SK-N-SH treated with all-trans-retinoic acid at 6 μM for 48 hours (cell line): Measurements from ENCODE around the gene ABCC2.

ENCODE experiments used
- ATAC-seq: fragments of 200-7000 bp; cut with Tn5 transposase; 3 replicates; pipeline ENCODE4 v1.9.1; 2020; ENCODE audit warnings: mild to moderate bottlenecking, moderate library complexity
- BACH2 ChIP-seq: fragments of 250-450 bp; sonication (Bioruptor Pico); IDR thresholded peaks from 2 replicates; pipeline ENCODE4 v1.9.0; 2021; ENCODE audit warnings: mild to moderate bottlenecking, borderline replicate concordance
- CREB5 ChIP-seq: fragments of 250-450 bp; sonication (Bioruptor Pico); IDR thresholded peaks from 2 replicates; pipeline ENCODE4 v1.5.1; 2020; ENCODE audit warnings: low read depth, mild to moderate bottlenecking, moderate library complexity
- CSDC2 ChIP-seq: fragments of 250-450 bp; sonication (Bioruptor Pico); IDR thresholded peaks from 2 replicates; pipeline ENCODE4 v1.5.0; 2020; ENCODE audit warnings: mild to moderate bottlenecking, moderate library complexity
- CSRNP3 ChIP-seq: fragments of 250-450 bp; sonication (Bioruptor Pico); IDR thresholded peaks from 2 replicates; pipeline ENCODE4 v1.5.1; 2021; ENCODE audit warnings: mild to moderate bottlenecking, moderate library complexity
- GLIS3 ChIP-seq: fragments of 250-450 bp; sonication (Bioruptor Pico); IDR thresholded peaks from 2 replicates; pipeline ENCODE4 v1.5.0; 2020; ENCODE audit warnings: mild to moderate bottlenecking, moderate library complexity
- ISL1 ChIP-seq: fragments of 250-450 bp; sonication (Bioruptor Pico); IDR thresholded peaks from 2 replicates; pipeline ENCODE4 v2.1.2; 2022; ENCODE audit warnings: mild to moderate bottlenecking, moderate library complexity
- OSR1 ChIP-seq: fragments of 250-450 bp; sonication (Bioruptor Pico); IDR thresholded peaks from 2 replicates; pipeline ENCODE4 v1.8.0; 2022; ENCODE audit warnings: moderate library complexity, mild to moderate bottlenecking, inconsistent platforms
- PPARA ChIP-seq: fragments of 250-450 bp; sonication (Bioruptor Pico); IDR thresholded peaks from 2 replicates; pipeline ENCODE4 v1.5.0; 2020; ENCODE audit warnings: mild to moderate bottlenecking, borderline replicate concordance
- RARB ChIP-seq: fragments of 250-450 bp; sonication (Bioruptor Pico); IDR thresholded peaks from 2 replicates; pipeline ENCODE4 v1.8.0; 2021; ENCODE audit warnings: mild to moderate bottlenecking, moderate library complexity
- SNAI2 ChIP-seq: fragments of 250-450 bp; sonication (Bioruptor Pico); IDR thresholded peaks from 2 replicates; pipeline ENCODE4 v1.5.0; 2020; ENCODE audit warnings: mild to moderate bottlenecking, moderate library complexity
- TCF4 ChIP-seq: fragments of 250-450 bp; sonication (Bioruptor Pico); IDR thresholded peaks from 2 replicates; pipeline ENCODE4 v1.8.0; 2021; ENCODE audit warnings: mild to moderate bottlenecking, moderate library complexity, borderline replicate concordance
- TOX ChIP-seq: fragments of 250-450 bp; sonication (Bioruptor Pico); IDR thresholded peaks from 2 replicates; pipeline ENCODE4 v1.8.0; 2021; ENCODE audit warnings: mild to moderate bottlenecking, moderate library complexity, borderline replicate concordance
- TSHZ2 ChIP-seq: fragments of 250-450 bp; sonication (Bioruptor Pico); IDR thresholded peaks from 2 replicates; pipeline ENCODE4 v1.5.0; 2020; ENCODE audit warnings: mild to moderate bottlenecking, moderate library complexity
- ZFP3 ChIP-seq: fragments of 250-450 bp; sonication (Bioruptor Pico); IDR thresholded peaks from 2 replicates; pipeline ENCODE4 v1.5.0; 2020; ENCODE audit warnings: mild to moderate bottlenecking, moderate library complexity
- ZFP30 ChIP-seq: fragments of 450-650 bp; formaldehyde crosslinking; IDR thresholded peaks from 2 replicates; pipeline ENCODE4 v1.5.0; 2022; ENCODE audit warnings: mild to moderate bottlenecking, moderate library complexity
- ZNF565 ChIP-seq: fragments of 450-650 bp; formaldehyde crosslinking; conservative IDR thresholded peaks from 2 replicates; pipeline ENCODE4 v1.5.0; 2020; ENCODE audit warnings: low read depth, mild to moderate bottlenecking, moderate library complexity
- ZNF70 ChIP-seq: fragments of 450-650 bp; formaldehyde crosslinking; IDR thresholded peaks from 2 replicates; pipeline ENCODE4 v1.5.0; 2020; ENCODE audit warnings: mild to moderate bottlenecking, moderate library complexity
- ZNF8 ChIP-seq: fragments of 450-650 bp; formaldehyde crosslinking; IDR thresholded peaks from 2 replicates; pipeline ENCODE4 v1.5.0; 2020; ENCODE audit warnings: mild to moderate bottlenecking, moderate library complexity

ABCC2 gene

DNA sequence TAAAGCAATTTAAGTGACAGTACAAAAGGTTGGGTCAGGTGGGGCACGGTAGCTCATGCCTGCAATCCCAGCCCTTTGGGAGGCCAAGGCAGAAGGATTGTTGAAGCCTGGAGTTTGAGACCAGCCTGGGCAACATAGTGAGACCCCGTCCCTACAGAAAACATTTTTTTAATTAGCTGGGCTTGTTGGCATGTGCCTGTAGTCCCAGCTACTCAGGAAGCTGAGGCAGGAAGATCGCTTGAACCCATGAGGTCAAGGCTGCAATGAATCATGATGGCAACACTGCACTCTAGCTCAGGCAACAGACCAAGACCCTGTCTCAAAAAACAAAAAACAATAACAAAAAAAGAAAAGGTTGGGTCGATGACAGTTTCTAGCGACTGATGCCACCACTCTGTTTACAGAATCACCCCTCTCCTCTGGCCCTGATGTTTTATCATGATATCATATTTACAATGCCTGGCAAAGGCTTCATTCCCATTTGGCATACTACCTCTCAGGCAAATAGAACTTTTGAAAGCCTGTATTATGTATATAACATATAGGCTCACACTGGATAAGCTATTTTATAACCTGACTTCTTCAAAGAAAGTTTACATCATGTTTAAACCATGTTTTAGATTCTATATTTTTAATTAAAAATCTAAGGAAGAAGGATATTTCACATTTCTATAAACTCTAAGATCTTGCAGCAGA is 558 bp upstream of the ABCC2 start:
- TF ChIP-seq ZNF8 (CRISPR knock-in tag) (no peak), ISL1 (CRISPR knock-in tag) (no peak), SNAI2 (no peak), ZFP3 (CRISPR knock-in tag) (no peak), TCF4 (CRISPR knock-in tag) (no peak), ZNF70 (CRISPR knock-in tag) (no peak), ZNF565 (CRISPR knock-in tag) (no peak), GLIS3 (CRISPR knock-in tag) (no peak), TOX (CRISPR knock-in tag) (no peak), CREB5 (CRISPR knock-in tag) (no peak), ZFP30 (CRISPR knock-in tag) (no peak), OSR1 (CRISPR knock-in tag) (no peak)
- no peak for ATAC-seq

GRCh38 chr10:99784016-99784726 is 1.7 kb downstream of the ABCC2 start:
- ATAC-seq: peak; percentile 54
- TF ChIP-seq SNAI2 (0 out of 2 replicates have a peak, but pooled peaks have one; percentile 35), BACH2 (CRISPR knock-in tag) (no peak)

DNA sequence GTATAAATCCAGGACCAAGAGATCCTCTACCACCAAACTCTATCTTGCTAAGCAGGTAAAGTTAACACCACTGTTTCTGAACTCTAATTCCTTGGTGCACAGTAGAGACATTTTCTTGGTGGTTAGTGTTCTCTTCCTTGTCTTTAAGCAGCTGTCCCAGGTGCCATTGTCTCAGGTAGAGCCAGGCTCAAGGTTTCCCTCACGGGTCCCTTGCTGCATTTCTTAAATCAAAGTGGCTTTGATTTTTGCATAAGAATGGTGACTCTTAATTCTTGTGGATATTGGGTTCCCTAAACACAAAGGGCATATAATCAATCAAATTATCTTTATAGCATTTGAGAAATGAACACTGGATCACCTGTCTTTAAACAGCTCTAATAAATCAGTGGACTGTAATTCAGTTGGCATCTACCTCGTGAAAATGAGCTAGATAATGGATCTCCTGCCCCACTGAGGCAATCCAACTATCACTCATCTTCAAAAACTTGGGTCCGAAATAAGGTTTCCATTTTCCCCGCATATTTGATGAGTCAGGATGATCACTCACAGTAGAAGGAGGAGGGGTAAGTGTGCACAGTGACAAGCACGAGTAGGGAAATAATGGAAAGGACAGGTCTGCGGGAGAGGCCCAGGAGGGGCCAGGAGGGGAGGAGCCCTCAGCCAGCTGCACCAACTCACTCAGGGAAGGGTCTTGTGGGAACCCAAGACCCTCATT is 2.4 kb downstream of the ABCC2 start:
- peak; percentile 56 for ATAC-seq
- TF ChIP-seq ISL1 (CRISPR knock-in tag) (peak; percentile 39; the same call in 1 of the 2 replicates), GLIS3 (CRISPR knock-in tag) (no peak), CSRNP3 (CRISPR knock-in tag) (no peak), TOX (CRISPR knock-in tag) (no peak), ZFP30 (CRISPR knock-in tag) (no peak), RARB (no peak), TCF4 (CRISPR knock-in tag) (no peak)

GRCh38 chr10:99785646-99786045 is 3.2 kb downstream of the ABCC2 start:
- TF ChIP-seq ZFP30 (CRISPR knock-in tag): no peak
- TF ChIP-seq CSDC2 (CRISPR knock-in tag): no peak
- no peak for TF ChIP-seq RARB
- no peak for TF ChIP-seq BACH2 (CRISPR knock-in tag)
- no peak for TF ChIP-seq ZFP3 (CRISPR knock-in tag)
- TF ChIP-seq ISL1 (CRISPR knock-in tag): no peak
- TF ChIP-seq TCF4 (CRISPR knock-in tag): no peak
- no peak for TF ChIP-seq ZNF565 (CRISPR knock-in tag)
- TF ChIP-seq ZNF70 (CRISPR knock-in tag): no peak
- no peak for TF ChIP-seq OSR1 (CRISPR knock-in tag)
- no peak for TF ChIP-seq TOX (CRISPR knock-in tag)
- no peak for TF ChIP-seq SNAI2
- no peak for TF ChIP-seq CREB5 (CRISPR knock-in tag)
- no peak for TF ChIP-seq TSHZ2 (CRISPR knock-in tag)
- no peak for TF ChIP-seq PPARA (CRISPR knock-in tag)
- ATAC-seq: no peak
